AG10803 (cell line): ENCODE results near the gene HNRNPF.

Source experiments
- DNase-seq: peaks from one replicate; pipeline ENCODE4 v3.0.0; 2010; ENCODE audit warnings: low read depth
- H3K4me3 ChIP-seq: 2 replicates; pipeline ENCODE4 v1.5.1; 2011; ENCODE audit warnings: mild to moderate bottlenecking, low read length, control low read depth
- CTCF ChIP-seq: conservative IDR thresholded peaks from 2 replicates; pipeline ENCODE4 v1.5.1; 2011; ENCODE audit warnings: mild to moderate bottlenecking, low read length, control low read depth, inconsistent platforms

The HNRNPF gene

GRCh38 chr10:43401627-43402026 lies 7.4 kb downstream of the HNRNPF start:
- no peak for DNase-seq
- H3K4me3 ChIP-seq = no peak overlapping the region
- TF ChIP-seq CTCF = no peak

DNA sequence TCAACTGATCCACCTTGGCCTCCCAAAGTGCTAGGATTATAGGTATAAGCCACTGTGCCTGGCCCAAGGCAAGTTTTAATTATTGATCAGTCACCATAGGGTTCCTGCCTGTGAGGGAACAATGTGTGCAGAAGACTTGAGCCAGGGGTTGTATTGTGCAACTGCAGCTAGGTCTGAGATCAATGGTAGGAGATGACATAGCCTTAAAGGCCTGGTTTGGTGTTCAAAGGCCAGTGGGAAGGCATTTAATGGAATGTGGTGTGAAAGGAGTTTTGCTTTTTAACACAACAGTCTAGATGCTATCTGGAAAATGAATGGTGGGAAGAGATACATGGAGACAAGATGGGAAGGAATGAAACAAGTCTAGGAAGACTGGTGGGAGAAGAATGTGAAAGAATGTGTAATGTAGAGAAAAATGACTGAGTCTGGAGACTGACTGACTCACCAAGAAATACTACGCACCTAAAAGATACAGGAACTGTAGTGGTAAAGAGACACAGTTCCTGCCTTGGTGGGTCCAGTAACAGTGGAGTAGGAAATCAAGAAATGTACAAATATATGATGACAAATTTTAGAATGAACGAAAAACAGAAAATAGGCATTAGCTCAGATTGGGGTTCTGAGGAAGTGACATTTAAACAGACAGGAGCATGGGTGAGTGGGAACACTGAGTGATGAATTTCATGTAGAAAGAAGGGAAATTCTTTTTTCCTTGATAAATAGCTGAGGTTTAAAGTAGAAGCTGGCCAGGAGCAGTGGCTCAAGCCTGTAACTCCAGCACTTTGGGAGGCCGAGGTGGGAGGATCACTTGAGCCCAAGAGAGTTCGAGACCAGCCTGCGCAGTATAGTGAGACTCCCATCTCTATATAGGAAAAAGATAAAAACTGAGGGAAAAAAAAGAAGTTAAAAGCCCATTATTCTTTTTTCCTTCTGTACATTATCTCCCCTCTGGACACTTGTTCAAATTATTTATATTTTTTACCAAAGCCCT lies 9.4 kb downstream of the HNRNPF start:
- H3K4me3 ChIP-seq = no peak overlapping the region
- DNase-seq = peak; percentile 65
- TF ChIP-seq CTCF = no peak

GRCh38 chr10:43398939-43399319 lies 10.1 kb downstream of the HNRNPF start:
- no peak overlapping the region for H3K4me3 ChIP-seq

DNA sequence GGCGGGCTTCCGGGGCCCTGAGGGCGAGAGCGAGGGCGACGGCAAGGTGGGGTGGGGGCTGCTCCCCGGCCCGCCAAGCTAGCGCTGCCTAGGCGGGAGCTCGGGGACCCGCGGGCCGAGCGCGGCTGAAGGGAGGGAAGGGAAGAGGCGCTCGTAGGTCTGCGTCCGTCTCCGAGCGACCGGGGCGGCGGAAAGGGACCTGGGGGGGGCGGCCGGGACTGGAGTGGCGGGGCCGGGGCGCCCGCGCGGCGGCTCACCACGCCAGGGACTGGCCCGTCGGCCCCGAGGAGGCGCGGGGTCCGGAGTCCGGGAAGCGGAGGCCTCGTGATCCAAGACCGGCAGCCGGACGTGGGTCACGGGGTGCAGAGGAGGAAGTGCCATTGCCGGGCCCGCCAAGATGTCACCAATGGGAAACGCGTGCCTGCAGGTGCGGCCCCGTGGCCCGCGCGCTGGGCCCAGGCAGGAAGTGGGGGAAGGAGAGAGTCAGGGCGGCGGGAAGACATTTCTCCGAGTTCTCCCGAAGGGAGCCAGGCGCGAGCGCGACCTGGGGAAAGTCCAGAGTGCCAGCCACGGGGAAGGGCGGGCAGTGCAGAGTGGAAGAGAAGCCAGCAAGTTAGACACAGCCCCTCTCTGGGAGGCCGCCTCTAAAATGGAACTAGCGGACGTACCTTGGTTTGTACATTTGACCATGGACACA lies 11.9 kb downstream of the HNRNPF start:
- DNase-seq = peak; percentile 73
- no peak for TF ChIP-seq CTCF
- H3K4me3 ChIP-seq = peak overlapping the region; percentile 62

More at GRCh38 chr10:43398939-43399319, 10.1 kb downstream of the HNRNPF start:
- TF ChIP-seq CTCF = no peak
- no peak for DNase-seq

DNA sequence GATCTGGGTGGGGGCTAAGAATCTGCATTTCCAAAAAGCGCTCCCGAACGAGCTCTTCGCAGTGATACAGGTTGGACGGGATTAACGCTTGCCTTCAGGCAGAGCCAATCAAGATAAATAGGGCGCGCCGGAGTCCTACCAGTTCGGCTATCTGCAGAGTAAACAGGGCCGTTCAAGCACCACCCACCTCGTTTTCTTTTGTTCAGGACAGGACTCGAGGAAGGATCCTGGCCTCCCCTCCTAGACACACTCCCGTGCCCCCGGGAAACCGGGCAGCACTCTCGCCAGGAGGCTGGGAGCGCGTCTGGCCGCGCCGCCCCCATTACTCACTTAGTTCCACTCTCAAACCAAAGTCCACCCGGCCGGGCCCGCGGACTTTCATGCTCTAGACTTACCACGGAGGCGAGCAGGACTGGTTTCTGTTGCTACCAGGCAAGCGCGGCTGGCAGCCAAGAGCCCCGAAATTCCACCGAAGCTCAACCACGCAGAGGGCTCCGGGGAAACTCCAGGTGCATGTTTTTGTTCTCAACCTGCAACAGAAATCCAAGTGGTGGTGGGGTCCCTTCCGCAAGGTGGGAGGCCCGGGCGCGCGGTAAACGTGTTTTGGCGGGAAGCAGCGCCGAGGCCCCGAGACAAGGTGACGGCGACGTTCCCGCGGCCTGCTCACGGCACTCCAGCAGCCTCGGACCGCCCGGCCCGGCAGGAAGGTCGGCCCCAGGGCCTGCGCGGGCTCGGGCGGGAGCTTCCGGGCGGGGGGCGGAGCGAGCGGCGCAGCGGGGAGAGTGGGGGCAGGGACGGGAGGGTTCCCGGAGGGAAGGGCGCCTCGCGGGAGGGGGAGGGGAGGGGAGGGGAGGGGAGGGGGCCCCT lies 12.7 kb downstream of the HNRNPF start:
- H3K4me3 ChIP-seq = peak overlapping the region; percentile 62
- TF ChIP-seq CTCF = no peak
- DNase-seq = peak; percentile 56

DNA sequence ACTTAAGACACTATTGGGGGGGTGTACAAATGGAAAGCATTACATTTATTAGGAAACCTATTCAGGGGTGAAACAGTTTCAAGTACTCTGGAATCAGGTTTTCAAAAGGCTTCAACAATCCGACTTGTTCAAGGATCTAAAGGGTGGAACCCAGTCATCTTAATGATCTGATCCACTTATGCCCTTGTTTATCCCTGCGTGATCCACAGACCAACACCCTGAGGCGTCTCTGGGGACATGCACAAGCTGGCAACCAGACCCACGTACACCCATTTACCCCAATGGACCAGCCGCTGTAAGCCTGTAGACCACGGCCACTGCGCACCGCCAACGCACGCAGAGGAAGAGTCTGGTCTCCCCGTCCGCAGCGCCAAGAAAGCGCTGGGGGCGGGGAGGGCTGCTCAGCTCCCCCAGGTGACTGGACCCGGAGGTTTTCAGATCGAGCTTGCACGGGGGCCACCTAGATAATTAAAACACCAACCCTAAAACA lies 13.4 kb downstream of the HNRNPF start:
- TF ChIP-seq CTCF = no peak
- peak overlapping the region; percentile 62 for H3K4me3 ChIP-seq
- DNase-seq = no peak
